ENCODE results near the gene HOGA1.
"Not testable (repeated sequence)": the region's sequence is repeated elsewhere in the genome, so short reads cannot be mapped to it uniquely, and the experiment has no call there.

HOGA1 gene

GRCh38 chr10:97555541-97555940 lies 28.6 kb upstream of the HOGA1 start:
- not testable (repeated sequence) for DNase-seq

GRCh38 chr10:97560731-97561381 lies 23.3 kb upstream of the HOGA1 start:
- DNase-seq: not testable (repeated sequence)

GRCh38 chr10:97561386-97562077 lies 22.7 kb upstream of the HOGA1 start:
- not testable (repeated sequence) for DNase-seq

- not testable (repeated sequence) for DNase-seq
Measured at GRCh38 chr10:97562329-97562728, 21.9 kb upstream of the HOGA1 start.

- DNase-seq: no peak
Measured at GRCh38 chr10:97563337-97563736, 20.9 kb upstream of the HOGA1 start.

- no peak for DNase-seq
Measured at GRCh38 chr10:97564776-97565175, 19.4 kb upstream of the HOGA1 start.

- DNase-seq: no peak
Measured at GRCh38 chr10:97566336-97566996, 17.7 kb upstream of the HOGA1 start.

- DNase-seq: no peak
Measured at GRCh38 chr10:97567891-97568290, 16.3 kb upstream of the HOGA1 start.

- DNase-seq: no peak
Measured at GRCh38 chr10:97570146-97570788, 13.9 kb upstream of the HOGA1 start.

- DNase-seq: no peak
Measured at GRCh38 chr10:97570789-97571471, 13.3 kb upstream of the HOGA1 start.

- no peak for DNase-seq
Measured at GRCh38 chr10:97571622-97572021, 12.6 kb upstream of the HOGA1 start.

GRCh38 chr10:97572214-97572989 lies 11.8 kb upstream of the HOGA1 start, which contains the start of gene ANKRD2:
Gene ANKRD2, plus strand, starts transcription at chr10:97572779. Its CDS starts 10 bp downstream, at chr10:97572789.
- peak; percentile 76 for DNase-seq

- no peak for DNase-seq
Measured at GRCh38 chr10:97573021-97573420, 11.2 kb upstream of the HOGA1 start.

GRCh38 chr10:97573672-97574071 lies 10.5 kb upstream of the HOGA1 start:
- no peak for DNase-seq

GRCh38 chr10:97574374-97575126 lies 9.6 kb upstream of the HOGA1 start:
- DNase-seq: no peak

GRCh38 chr10:97575127-97575668 lies 9.0 kb upstream of the HOGA1 start:
- no peak for DNase-seq

- not testable (repeated sequence) for DNase-seq
Measured at GRCh38 chr10:97576487-97576886, 7.7 kb upstream of the HOGA1 start.

- DNase-seq: no peak
Measured at GRCh38 chr10:97577701-97578100, 6.5 kb upstream of the HOGA1 start.

- DNase-seq: no peak
Measured at GRCh38 chr10:97578171-97578844, 5.9 kb upstream of the HOGA1 start.
